AG08395 (cell line): ENCODE measurements around the gene SEZ6.

Experiments used
- DNase-seq: peaks from one replicate; pipeline ENCODE4 v3.0.0; 2012; ENCODE audit warnings: mixed read lengths, low spot score

SEZ6 gene

DNA sequence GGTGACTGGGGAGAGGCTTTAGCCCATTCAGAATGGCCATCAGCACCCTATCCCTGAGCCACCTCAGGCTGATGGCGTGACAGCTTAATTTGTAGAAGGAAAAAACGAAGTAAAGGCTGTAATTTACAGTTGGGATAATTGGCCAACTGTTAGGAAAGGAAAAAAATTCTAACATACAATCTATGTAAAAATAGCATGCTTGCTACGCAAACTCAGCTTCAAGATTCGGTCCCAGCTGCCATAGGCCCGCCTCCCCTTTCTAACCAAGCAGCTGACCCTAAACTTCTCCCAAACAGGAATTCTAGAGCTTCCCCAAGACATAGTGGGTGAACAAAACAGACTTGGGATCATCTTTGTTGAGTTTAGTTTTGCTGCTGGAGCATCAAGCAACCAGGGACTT is 4.9 kb downstream of the SEZ6 start:
- no peak for DNase-seq

DNA sequence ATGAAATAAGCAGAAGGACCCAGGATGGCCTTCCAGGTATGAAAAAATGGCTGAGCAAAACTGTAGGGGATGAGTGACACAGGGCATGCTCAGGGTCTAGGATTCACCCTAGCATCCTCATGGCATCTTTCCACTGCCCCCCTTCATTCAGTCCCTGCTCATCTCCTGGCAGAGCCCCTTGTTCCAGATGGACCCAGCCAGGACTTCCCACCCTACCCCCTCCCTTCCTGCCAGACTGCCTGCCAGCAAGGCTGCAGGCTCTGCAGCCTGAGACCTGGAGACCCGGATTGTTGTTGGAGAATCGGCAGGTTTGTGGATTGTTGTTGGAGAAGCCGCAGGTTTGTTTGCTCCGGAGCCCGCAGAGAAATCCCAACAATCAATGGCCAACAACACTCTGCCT is 6.6 kb downstream of the SEZ6 start:
- DNase-seq = no peak

DNA sequence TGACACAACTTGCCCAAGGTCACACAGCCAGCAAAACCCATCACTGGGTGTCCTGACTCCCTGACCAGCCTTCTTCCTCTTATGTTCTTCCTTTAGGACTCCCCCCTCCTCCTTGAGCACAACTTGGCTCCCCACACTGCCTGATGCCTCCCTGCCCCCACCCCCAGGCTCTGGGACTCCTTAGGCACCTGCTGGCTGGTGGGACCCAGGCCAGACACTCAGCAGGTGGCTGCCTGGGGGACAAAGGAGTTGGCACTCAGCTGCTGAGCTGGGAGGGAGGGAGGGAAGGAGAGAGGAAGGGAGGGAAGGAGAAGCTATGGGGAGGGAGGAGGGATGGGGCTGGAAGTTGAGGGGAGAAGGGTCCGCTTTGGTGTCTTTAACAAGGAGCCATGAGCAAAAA is 8.0 kb downstream of the SEZ6 start:
- DNase-seq = no peak

DNA sequence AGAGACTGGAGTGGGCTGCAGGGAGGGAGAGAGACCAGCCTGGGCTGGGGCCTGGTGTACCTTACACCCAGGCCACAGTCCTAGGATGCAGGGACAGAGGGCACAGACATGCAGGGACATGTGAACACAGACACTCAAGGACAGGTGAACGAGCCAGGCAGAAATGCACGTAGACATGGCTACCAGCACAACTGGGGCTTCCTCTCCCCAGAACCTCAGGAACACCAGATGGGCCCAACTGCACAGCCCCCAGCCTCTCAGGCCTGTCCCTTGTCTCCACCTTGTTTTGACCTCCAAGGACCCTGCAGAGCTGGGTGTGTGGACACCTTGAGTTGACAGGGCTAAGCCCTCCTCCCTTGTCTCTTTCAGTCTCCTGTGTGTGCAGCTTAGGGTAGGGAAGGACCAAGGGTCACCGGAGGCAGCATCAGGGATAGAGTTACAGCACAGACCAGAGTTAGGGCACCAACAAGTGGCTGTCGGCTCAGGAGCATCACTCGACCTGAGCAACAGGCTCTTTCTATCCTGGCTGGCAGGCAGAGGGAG is 9.2 kb downstream of the SEZ6 start:
- DNase-seq = no peak

GRCh38 chr17:28993645-28994426 is 12.0 kb downstream of the SEZ6 start:
- no peak for DNase-seq

DNA sequence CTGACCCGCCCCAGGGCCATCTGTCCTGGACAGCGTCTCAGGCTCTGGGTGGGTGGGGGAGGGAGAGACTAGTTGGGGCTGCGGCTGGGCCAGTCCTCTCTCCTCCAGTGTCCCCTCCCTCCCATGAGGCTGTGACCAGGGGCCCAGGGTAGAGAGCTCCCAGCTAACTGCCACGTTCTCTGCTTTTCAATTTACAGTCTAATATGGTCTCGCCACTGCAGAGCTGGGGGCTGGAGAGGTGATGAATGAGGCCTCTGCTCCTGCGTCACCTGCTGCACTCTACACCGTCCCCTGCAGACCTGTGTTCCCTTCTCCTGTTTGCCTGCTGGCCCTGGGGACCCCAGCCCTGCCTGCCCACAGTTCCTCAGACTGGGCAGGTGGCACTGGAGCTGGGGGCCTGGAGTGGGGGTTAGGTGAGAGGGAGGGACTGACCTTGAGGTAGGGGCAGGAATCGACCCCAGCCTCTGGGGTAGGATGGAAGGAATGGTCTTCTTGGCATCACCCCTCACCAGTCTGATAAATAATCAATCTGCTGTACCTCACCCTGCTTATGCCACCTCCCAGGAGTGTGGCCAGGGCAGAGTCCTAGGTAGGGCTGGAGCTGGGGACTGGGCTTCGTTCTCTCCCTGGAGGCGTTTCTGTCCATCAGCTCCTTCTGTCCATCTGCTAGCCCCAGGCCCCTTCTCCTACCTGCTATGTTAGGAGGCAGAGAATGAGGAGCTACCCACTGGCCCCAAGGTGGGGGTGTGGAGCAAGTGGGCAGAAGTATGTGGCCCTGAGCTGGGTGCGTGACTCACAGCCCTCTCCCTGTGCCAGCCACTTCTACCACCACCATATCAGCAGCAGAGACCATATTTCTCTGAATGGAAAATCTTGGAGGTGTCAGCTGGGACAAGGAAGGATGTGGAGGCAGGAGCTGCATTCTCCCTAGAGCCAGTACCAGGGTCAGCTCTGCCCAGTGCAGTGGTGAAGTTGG is 12.9 kb downstream of the SEZ6 start:
- DNase-seq = no peak

GRCh38 chr17:28992185-28992584 is 13.6 kb downstream of the SEZ6 start:
- no peak for DNase-seq

- no peak for DNase-seq
Observed at GRCh38 chr17:28991779-28992178, 14.1 kb downstream of the SEZ6 start.

DNA sequence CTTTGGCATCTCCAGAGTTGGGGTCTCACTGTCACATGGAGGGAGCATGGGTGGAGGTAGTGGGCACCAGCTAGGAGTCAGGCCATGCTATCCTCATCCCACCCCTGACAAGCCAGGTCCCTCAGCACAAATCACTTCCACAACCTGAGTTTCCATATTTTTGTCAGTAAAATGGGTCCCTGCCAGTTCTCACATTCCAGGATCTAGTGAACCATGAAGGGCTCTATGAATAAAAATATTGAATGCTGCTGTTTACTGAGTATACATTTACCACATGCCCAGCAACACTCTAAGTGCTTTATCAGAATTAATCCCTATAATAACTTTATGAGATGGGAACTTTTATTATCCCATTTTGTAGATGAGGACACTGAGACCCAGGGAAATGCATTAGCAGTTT is 16.8 kb downstream of the SEZ6 start:
- DNase-seq = no peak

- no peak for DNase-seq
Observed at GRCh38 chr17:28988475-28988874, 17.4 kb downstream of the SEZ6 start.

DNA sequence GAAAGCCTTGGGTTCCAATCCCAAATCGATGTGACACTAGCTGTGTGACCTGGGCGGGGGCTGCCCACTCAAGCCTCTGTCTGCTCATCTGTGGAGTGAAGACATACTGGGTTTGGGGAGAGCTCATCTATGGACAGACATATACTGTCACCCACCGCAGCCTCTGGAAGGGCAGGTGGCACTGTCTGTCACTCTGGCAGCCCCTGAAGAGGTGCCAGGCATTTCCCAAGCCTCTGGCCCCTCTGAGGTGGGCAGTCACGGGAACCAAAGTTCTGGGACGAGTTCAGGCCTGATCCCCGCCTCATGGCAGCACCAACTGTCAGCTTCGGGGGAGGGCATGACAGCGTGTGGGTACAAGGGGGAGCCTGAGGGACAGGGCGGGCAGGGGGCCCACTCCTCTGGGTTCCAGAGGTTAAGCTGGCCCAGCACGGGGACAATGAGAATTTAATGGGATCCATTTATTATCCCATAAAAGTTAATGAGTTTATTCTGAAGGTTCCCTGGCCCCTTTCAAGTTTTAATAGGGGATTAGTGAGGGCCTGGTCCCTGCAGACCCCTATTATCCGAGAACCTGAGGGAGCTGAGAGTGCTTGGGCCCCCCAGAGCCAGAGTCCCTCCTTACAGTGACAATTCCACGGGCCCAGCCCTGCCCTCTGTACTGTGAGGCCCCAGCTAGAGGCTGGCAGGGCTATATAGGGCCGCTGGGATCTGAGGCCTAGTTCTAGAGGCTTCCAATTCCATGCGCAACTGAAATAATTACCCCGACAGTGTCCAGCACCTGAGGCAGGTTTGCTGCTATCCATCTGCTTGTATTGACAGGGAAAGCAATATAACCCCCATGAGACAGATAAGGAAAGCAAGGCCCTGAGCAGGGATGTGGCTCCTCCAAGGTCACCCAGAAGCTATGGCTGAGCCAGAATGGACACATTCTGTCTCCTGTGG is 18.8 kb downstream of the SEZ6 start:
- DNase-seq = no peak

GRCh38 chr17:28985950-28986713 is 19.7 kb downstream of the SEZ6 start:
- no peak for DNase-seq

DNA sequence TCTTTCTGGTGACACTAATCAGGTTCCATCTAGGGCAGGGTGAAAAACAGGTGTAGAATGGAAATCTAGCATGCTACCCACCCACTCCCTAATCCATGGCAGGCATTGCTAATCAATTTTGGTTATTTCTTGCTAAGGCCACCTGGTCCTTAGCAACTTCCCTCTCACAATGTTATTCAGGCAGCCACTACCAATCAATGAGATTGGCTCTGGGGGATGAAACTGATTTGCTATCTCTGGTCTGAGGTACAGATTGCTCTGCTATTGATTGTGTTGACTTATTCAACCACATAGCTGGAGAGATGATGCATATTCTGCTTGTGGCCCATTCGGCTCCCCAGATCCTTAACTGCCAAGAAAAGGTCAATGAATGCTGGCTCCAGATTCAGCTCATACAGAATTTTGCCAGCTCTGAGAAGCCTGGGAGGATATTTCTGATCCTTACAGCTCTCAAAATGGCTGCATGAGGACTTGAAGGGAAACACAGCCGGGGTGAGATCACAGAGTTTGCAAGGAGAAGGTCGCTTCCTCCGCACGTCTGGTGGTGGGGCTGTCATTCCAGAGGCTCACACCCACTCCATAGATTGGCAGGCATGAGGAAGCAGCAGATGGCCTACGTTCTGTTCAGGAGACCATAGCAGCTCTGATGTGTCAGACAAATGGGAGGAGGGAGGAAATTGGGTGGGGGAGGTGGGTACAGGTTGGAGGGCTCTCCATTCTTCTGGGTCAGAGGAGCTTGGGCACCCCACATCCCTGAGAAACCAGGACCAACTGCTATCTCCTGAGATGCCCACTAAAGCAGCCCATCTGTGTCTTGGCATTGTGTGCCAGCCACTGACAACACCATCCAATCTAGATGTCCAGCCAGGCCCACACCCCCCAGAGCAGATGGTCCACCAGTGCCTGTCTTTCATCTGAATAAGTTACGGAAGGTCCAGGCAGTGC is 22.3 kb downstream of the SEZ6 start:
- DNase-seq = no peak

- DNase-seq = no peak
Observed at GRCh38 chr17:28982131-28982793, 23.6 kb downstream of the SEZ6 start.

- DNase-seq = no peak
Observed at GRCh38 chr17:28978356-28978964, 27.4 kb downstream of the SEZ6 start.

DNA sequence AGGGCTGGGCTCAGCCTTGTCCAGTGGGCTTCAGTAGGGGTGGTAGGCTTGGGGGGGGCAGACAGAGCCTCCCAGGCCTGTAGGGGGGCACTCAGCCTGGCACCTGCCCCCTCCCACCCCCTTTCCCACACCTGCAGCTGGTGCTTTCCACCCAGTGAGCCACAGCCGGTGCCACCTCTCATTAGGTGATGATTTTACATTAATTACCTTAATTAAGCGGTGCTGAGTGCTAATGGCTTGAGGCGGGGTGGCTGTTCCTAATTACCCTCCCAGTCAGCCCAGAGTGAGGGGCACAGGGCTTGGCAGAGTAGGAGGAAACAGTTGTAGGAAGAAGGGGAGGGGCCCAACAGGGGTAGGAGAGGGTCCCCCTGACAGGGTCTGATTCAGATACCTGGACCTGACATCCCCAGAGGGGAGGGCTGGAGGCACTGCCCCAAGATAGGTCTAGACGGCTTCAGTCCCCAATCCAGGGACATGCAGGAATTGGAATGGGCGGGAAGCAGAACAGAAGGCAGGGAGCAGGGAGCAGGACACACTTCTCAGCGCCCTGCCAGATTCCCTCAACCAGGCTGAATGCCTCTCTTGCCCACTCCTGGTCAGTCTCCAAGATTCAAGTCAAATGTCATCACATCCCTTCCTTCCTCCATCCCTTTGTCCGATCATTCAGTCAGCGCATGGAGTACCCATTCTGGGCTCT is 28.0 kb downstream of the SEZ6 start:
- no peak for DNase-seq

DNA sequence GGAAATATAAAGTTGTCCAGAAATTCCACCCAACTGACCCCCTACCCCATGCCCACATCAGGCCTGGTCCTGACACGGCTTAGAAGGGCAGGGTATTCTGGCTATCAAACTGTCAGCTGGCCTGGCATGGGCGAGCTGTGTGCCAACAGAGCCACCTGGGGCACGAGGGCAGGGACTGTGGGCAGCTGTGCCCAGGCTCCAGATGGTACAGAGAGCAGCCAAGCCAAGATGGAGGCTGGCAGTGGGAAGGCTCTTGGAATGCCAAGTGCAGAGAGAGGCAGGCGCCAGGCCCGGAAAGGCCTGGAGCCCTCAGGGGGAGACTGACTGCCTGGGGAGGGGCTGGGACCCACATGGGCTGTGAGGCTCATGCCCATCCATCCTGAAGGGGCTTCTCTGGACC is 30.2 kb downstream of the SEZ6 start:
- DNase-seq = no peak

DNA sequence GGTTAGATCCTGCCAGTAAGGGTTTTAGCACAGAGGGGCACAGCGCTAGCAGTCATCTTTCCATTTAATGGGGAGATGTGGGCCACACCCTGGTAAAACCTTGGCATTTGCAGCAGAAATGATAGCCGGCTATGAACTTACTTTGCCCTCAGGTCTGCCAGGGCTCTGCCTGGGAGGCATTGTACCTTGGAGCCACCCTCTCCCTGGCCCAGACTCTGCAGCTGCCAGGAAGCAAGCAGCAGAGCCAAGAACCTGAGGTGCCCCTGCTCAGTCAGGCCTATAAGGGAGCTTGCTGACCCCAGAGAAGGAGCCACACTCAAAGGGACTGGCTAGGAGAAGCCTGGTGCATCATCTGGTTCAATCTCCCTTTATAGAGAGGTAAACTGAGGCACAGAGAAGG is 30.8 kb downstream of the SEZ6 start:
- no peak for DNase-seq
